Esophagus squamous epithelium (tissue), 5 donors: ENCODE data around the gene RPL37. TPM values are rescaled to one million over a fixed set of nuclear protein-coding genes. Genes with fewer than 3 reads are reported as not detected.

ENCODE experiments used
- DNase-seq: peaks from one replicate; lab custom pipeline; 2025; lab: John Stamatoyannopoulos, UW
- H3K27ac ChIP-seq, 4 donors: fragments of 200-600 bp; sonication (generic); one replicate each; pipeline ENCODE4 v1.5.1; 2016 to 2019; ENCODE audit warnings: mild to moderate bottlenecking in 1 of 4
- H3K27me3 ChIP-seq, 4 donors: fragments of 200-600 bp; sonication (generic); 1 replicate in 3 of 4; 2 replicates in 1 of 4; pipeline versions ENCODE4 v1.5.1 to v1.6.0; 2017 to 2021; ENCODE audit warnings: antibody characterized with exemption in 1 of 4
- H3K36me3 ChIP-seq, 3 donors: fragments of 200-600 bp; sonication (generic); one replicate each; pipeline ENCODE4 v1.5.1; 2016 to 2019
- H3K4me1 ChIP-seq, 3 donors: fragments of 200-600 bp; sonication (generic); one replicate each; pipeline ENCODE4 v1.5.1; 2017 to 2019
- H3K4me3 ChIP-seq, 4 donors: fragments of 200-600 bp; sonication (generic); 1 replicate in 3 of 4; 2 replicates in 1 of 4; pipeline ENCODE4 v1.5.1; 2016 to 2019; ENCODE audit warnings: mild to moderate bottlenecking in 2 of 4, moderate library complexity in 1 of 4
- H3K9me3 ChIP-seq, 3 donors: fragments of 200-600 bp; sonication (generic); one replicate each; pipeline ENCODE4 v1.5.1; 2016 to 2019
- POLR2A ChIP-seq, 4 donors: fragments of 450-650 bp; IDR thresholded peaks; one replicate each; pipeline ENCODE4 v1.6.1; 2017; ENCODE audit warnings: antibody characterized with exemption in 4 of 4, mild to moderate bottlenecking in 4 of 4, moderate library complexity in 3 of 4
- WGBS, 2 donors: methylation state at CpG; one replicate each; pipeline ENCODE4 v1.1.5; 2018; 5-methylcytosine and 5-hydroxymethylcytosine counted together
- intact Hi-C: fragments of 100-400 bp; cut with DNase I; formaldehyde crosslinking; loops from one replicate; pipeline ENCODE4 v1.15.0; 2022
- small RNA-seq, 4 donors: library from RNA; depleted of rRNA; stranded (forward); fragments of <200 nt; gene quantifications; one replicate each; pipeline ENCODE3, GENCODE V24; 2016
- total RNA-seq, 4 donors: library from RNA; depleted of rRNA; stranded (reverse); fragments of >200 nt; gene quantifications; one replicate each; pipeline ENCODE4 v1.1.0, GENCODE V29; 2016
- TF ChIP-seq, protein P1 (sequence below), 6 experiments: fragments of 450-650 bp in 4 of 6; fragments of 200-600 bp in 2 of 6; sonication (generic) in 2 of 6; IDR thresholded peaks; one replicate each; pipeline ENCODE4 v1.5.1; 2016 to 2019; ENCODE audit warnings: antibody characterized with exemption in 6 of 6, mild to moderate bottlenecking in 4 of 6, moderate library complexity in 4 of 6
- donor health status: DM: yes; HTN: yes; CAD: no.

RPL37 gene
- total RNA-seq, 4 donors from 2014 or later: 79.6 to 183 (median 88.2) TPM

DNA sequence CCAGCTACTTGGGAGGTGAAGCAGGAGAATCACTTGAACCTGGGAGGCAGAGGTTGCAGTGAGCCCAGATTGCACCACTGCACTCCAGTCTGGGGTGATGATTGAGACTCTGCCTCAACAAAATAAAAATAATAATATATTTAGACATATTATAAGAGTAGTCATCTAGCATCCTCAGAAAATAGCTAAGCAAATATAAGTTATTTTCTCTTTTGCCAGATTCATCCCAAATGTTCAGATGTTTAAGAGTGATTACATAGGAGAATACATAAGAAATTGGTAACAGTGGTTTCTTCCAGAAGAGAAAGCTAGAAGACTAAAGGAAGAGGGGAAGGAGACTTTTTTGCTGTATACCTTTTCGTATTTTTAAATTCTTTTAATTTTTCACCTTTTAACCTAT, 56.9 kb downstream of the RPL37 start:
- DNase-seq: no peak
- no peak overlapping the region for H3K27ac ChIP-seq
- no peaks in the 10 kb centered on the region for H3K9me3 ChIP-seq
- WGBS, 2 donors: 90 to 97% methylated on average over 1 of the region's 1 CpG
- no peak overlapping the region for H3K4me3 ChIP-seq
- intact Hi-C loops: no loop called here
- H3K4me1 ChIP-seq: peaks cover 0 to 39% (median 3%) of the 10 kb centered on the region in 3 donors
- no peak for TF ChIP-seq POLR2A (IDR thresholded peaks at IDR 0.05)
- TF ChIP-seq, protein P1, sequence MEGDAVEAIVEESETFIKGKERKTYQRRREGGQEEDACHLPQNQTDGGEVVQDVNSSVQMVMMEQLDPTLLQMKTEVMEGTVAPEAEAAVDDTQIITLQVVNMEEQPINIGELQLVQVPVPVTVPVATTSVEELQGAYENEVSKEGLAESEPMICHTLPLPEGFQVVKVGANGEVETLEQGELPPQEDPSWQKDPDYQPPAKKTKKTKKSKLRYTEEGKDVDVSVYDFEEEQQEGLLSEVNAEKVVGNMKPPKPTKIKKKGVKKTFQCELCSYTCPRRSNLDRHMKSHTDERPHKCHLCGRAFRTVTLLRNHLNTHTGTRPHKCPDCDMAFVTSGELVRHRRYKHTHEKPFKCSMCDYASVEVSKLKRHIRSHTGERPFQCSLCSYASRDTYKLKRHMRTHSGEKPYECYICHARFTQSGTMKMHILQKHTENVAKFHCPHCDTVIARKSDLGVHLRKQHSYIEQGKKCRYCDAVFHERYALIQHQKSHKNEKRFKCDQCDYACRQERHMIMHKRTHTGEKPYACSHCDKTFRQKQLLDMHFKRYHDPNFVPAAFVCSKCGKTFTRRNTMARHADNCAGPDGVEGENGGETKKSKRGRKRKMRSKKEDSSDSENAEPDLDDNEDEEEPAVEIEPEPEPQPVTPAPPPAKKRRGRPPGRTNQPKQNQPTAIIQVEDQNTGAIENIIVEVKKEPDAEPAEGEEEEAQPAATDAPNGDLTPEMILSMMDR (IDR thresholded peaks at IDR 0.05): no peak
- no peaks in the 10 kb centered on the region for H3K27me3 ChIP-seq
- peaks cover 0 to 45% (median 0%) of the 10 kb centered on the region in 3 donors for H3K36me3 ChIP-seq

GRCh38 chr5:40776658-40776977, 58.4 kb downstream of the RPL37 start:
- H3K9me3 ChIP-seq: no peaks in the 10 kb centered on the region
- DNase-seq: no peak
- no peak overlapping the region for H3K4me3 ChIP-seq
- peaks cover 0 to 29% (median 3%) of the 10 kb centered on the region in 3 donors for H3K4me1 ChIP-seq
- intact Hi-C loops: no loop called here
- H3K36me3 ChIP-seq: peaks cover 0 to 61% (median 0%) of the 10 kb centered on the region in 3 donors
- 61 to 80% methylated on average over 1 of the region's 1 CpG for WGBS, 2 donors
- no peak for TF ChIP-seq POLR2A (IDR thresholded peaks at IDR 0.05)
- TF ChIP-seq, protein P1 (IDR thresholded peaks at IDR 0.05): no peak
- H3K27ac ChIP-seq: no peak overlapping the region
- no peaks in the 10 kb centered on the region for H3K27me3 ChIP-seq

DNA sequence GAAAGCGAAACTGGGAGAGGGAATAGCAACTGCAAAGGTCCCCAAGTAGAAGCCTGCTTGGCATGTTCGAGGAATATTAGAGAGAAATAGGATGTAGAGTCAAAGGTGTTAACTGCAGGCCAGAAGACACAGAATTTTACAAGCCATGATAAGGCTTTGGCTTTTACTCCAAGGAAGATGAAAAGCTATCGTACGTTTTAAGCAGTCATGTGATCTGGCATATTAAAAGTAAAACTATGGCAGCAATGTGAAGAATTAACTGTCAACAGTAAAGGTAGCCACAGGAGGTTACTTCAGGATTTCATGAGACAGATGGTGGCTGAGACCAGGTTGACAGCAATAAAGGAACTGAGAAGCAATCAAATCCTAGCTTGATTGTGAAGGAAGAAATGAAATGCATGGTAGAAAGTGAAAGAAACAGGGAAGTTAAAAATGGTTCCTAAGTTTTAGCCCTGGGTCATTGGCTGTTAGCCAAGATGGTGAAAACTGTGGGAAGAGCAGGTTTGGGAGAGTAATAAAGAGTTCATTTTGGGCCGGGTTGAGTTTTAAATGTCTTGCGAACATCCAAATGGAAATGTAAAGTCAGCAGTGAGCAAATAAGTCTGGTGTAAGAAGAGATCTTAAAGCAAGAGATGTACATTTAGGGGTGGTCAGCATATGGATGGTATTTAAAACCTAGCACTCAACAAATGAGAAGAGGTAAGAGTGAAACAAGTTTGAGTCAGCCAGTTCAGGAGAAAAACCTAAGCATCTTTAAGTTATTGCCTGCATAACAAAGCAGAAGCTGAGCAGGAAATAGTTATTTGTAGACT, 59.0 kb downstream of the RPL37 start:
- intact Hi-C loops: no loop called here
- no peaks in the 10 kb centered on the region for H3K27me3 ChIP-seq
- DNase-seq: no peak
- no peak for TF ChIP-seq POLR2A (IDR thresholded peaks at IDR 0.05)
- TF ChIP-seq, protein P1 (IDR thresholded peaks at IDR 0.05): no peak
- H3K27ac ChIP-seq: no peak overlapping the region
- no peaks in the 10 kb centered on the region for H3K9me3 ChIP-seq
- 59 to 65% methylated on average over 6 of the region's 6 CpGs for WGBS, 2 donors
- H3K4me1 ChIP-seq: peaks cover 0 to 25% (median 3%) of the 10 kb centered on the region in 3 donors
- H3K4me3 ChIP-seq: peak overlapping the region in 1 of 4 donors; percentile 3
- peaks cover 0 to 66% (median 3%) of the 10 kb centered on the region in 3 donors for H3K36me3 ChIP-seq

Small RNA genes within 50 kb of the gene (small RNA-seq; reads per million reads assigned to genes)
- gene RF00191 (0 reads per million in 4 donors), gene SNORD72 (90.8 to 307 (median 140) reads per million in 4 donors)

Other genes with a start within 250 kb of the RPL37 start
- gene PTGER4, start 155.3 kb downstream of the RPL37 start, total RNA-seq: 10 to 100 TPM in 2 of 4 donors, 1 to 10 TPM in 2; 7.1 to 21.9 (median 11.6) TPM
- 10 to 100 TPM in 1 of 4 donors, 1 to 10 TPM in 3; 5.0 to 12.6 (median 7.0) TPM for gene TTC33, start 79.3 kb downstream of the RPL37 start, total RNA-seq
- gene PRKAA1, start 36.8 kb downstream of the RPL37 start, total RNA-seq: 10 to 100 TPM; 32.0 to 61.9 (median 51.9) TPM
- gene CARD6, start 6.1 kb upstream of the RPL37 start, total RNA-seq: 10 to 100 TPM; 17.7 to 20.4 (median 19.2) TPM
- gene C7, start 74.3 kb upstream of the RPL37 start, total RNA-seq: 100 to 1,000 TPM in 2 of 4 donors, 10 to 100 TPM in 1, 1 to 10 TPM in 1; 8.2 to 245 (median 108) TPM
- gene MROH2B, start 236.1 kb upstream of the RPL37 start, total RNA-seq: not detected